Neural cell (in vitro differentiated cells): Measurements from ENCODE around the gene MAP2K7.
"Not testable (repeated sequence)": the region's sequence is repeated elsewhere in the genome, so short reads cannot be mapped to it uniquely, and the experiment has no call there.

Experiments
- CTCF ChIP-seq: fragments of 450-650 bp; IDR thresholded peaks from 2 replicates; pipeline ENCODE4 v1.5.1; 2014; ENCODE audit warnings: antibody characterized with exemption, mild to moderate bottlenecking, moderate library complexity; ENCODE audit not compliant: poor library complexity, severe bottlenecking
- EP300 ChIP-seq: fragments of 450-650 bp; conservative IDR thresholded peaks from 2 replicates; pipeline ENCODE4 v1.6.1; 2014; ENCODE audit warnings: antibody characterized with exemption, mild to moderate bottlenecking, moderate library complexity; ENCODE audit not compliant: poor library complexity, severe bottlenecking
- EZH2 ChIP-seq: fragments of 200-600, 300-800 bp; shearing (Covaris generic), sonication (generic); IDR thresholded peaks from 2 replicates; pipeline ENCODE4 v1.6.1; 2014; ENCODE audit warnings: antibody characterized with exemption, low read length, borderline replicate concordance, mild to moderate bottlenecking; ENCODE audit not compliant: insufficient read depth, poor library complexity, severe bottlenecking
- MXI1 ChIP-seq: fragments of 450-650 bp; conservative IDR thresholded peaks from 2 replicates; pipeline ENCODE4 v1.6.1; 2014; ENCODE audit warnings: antibody characterized with exemption, mild to moderate bottlenecking; ENCODE audit not compliant: poor library complexity, severe bottlenecking
- POLR2AphosphoS5 ChIP-seq: IDR thresholded peaks from 2 replicates; pipeline ENCODE4 v1.6.1; 2012
- RAD21 ChIP-seq: fragments of 450-650 bp; conservative IDR thresholded peaks from 2 replicates; pipeline ENCODE4 v1.6.1; 2014; ENCODE audit warnings: antibody characterized with exemption, mild to moderate bottlenecking, moderate library complexity
- SMC3 ChIP-seq: fragments of 450-650 bp; conservative IDR thresholded peaks from 2 replicates; pipeline ENCODE4 v1.6.1; 2014; ENCODE audit warnings: antibody characterized with exemption, mild to moderate bottlenecking, moderate library complexity; ENCODE audit not compliant: poor library complexity
- TAF1 ChIP-seq: IDR thresholded peaks from 2 replicates; pipeline ENCODE4 v1.6.1; 2012; ENCODE audit warnings: low read depth
- TF ChIP-seq, protein P1 (sequence below): IDR thresholded peaks from 2 replicates; pipeline ENCODE4 v1.6.1; 2012; ENCODE audit warnings: borderline replicate concordance

- TF ChIP-seq, protein P1, sequence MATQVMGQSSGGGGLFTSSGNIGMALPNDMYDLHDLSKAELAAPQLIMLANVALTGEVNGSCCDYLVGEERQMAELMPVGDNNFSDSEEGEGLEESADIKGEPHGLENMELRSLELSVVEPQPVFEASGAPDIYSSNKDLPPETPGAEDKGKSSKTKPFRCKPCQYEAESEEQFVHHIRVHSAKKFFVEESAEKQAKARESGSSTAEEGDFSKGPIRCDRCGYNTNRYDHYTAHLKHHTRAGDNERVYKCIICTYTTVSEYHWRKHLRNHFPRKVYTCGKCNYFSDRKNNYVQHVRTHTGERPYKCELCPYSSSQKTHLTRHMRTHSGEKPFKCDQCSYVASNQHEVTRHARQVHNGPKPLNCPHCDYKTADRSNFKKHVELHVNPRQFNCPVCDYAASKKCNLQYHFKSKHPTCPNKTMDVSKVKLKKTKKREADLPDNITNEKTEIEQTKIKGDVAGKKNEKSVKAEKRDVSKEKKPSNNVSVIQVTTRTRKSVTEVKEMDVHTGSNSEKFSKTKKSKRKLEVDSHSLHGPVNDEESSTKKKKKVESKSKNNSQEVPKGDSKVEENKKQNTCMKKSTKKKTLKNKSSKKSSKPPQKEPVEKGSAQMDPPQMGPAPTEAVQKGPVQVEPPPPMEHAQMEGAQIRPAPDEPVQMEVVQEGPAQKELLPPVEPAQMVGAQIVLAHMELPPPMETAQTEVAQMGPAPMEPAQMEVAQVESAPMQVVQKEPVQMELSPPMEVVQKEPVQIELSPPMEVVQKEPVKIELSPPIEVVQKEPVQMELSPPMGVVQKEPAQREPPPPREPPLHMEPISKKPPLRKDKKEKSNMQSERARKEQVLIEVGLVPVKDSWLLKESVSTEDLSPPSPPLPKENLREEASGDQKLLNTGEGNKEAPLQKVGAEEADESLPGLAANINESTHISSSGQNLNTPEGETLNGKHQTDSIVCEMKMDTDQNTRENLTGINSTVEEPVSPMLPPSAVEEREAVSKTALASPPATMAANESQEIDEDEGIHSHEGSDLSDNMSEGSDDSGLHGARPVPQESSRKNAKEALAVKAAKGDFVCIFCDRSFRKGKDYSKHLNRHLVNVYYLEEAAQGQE, result not testable (repeated sequence)
- TF ChIP-seq CTCF, EP300, TAF1, POLR2AphosphoS5, EZH2, RAD21, SMC3, MXI1: not testable (repeated sequence)
Observed at GRCh38 chr19:7893362-7894101, 10.1 kb upstream of the MAP2K7 start.
